Kidney epithelial cell (primary cell): Measurements from ENCODE around the gene NHLRC3. TPM values are rescaled to one million over a fixed set of nuclear protein-coding genes. Genes with fewer than 3 reads are reported as not detected.

Source experiments
- DNase-seq: peaks from one replicate; pipeline ENCODE4 v3.0.0-alpha.2; 2010; ENCODE audit warnings: low read depth
- H3K27me3 ChIP-seq: 2 replicates; pipeline ENCODE4 v1.6.0; 2011; ENCODE audit warnings: low read length; ENCODE audit not compliant: control insufficient read depth, insufficient read depth
- H3K36me3 ChIP-seq: 2 replicates; pipeline ENCODE4 v1.5.1; 2011; ENCODE audit warnings: low read length; ENCODE audit not compliant: control insufficient read depth, insufficient read depth
- H3K4me3 ChIP-seq: 2 replicates; pipeline ENCODE4 v1.5.1; 2011; ENCODE audit warnings: low read depth, mild to moderate bottlenecking, control low read depth, low read length
- CTCF ChIP-seq: IDR thresholded peaks from 2 replicates; pipeline ENCODE4 v1.5.1; 2011; ENCODE audit warnings: mild to moderate bottlenecking, moderate library complexity, low read length, control low read depth, inconsistent platforms; ENCODE audit not compliant: insufficient read depth, poor library complexity, severe bottlenecking
- total RNA-seq: library from RNA; depleted of rRNA; stranded (reverse); fragments of >200 nt; gene quantifications from 2 replicates; pipeline ENCODE4 v1.2.3, GENCODE V29; 2015

NHLRC3 gene
- total RNA-seq, 1 donor from 2014 or later = 15.7 TPM

DNA sequence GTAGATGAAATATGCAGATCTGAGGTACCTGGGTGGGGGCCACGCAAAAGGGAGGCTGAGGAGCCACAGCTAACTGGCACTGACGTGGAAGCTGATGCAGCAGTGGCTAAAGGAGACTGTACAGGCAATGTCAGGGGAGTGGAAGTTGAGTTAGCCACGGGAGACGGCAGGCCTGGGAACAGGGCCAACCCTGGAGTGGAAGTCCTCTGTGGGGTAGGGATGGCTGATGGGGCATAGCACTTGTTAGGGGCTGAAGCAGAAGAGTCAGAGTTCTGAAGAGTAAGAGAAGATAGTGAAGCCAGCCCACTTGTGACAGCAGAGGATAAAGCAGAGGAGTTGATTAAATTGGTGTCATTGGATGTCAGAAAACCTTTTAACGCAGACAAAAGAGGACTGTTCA, 24.8 kb upstream of the NHLRC3 start:
- Histone ChIP-seq H3K27me3 (no peaks in the 10 kb centered on the region), H3K4me3 (no peak overlapping the region), H3K36me3 (peaks cover 2% of the 10 kb centered on the region)
- TF ChIP-seq CTCF = no peak
- no peak for DNase-seq

GRCh38 chr13:39016087-39016486, 22.2 kb upstream of the NHLRC3 start:
- DNase-seq = no peak

GRCh38 chr13:39016787-39017186, 21.5 kb upstream of the NHLRC3 start:
- peak; percentile 54 for TF ChIP-seq CTCF
- Histone ChIP-seq H3K4me3 (no peak overlapping the region), H3K27me3 (no peaks in the 10 kb centered on the region), H3K36me3 (peaks cover 2% of the 10 kb centered on the region)
- no peak for DNase-seq

More at GRCh38 chr13:39016087-39016486, 22.2 kb upstream of the NHLRC3 start:
- Histone ChIP-seq H3K4me3 (no peak overlapping the region), H3K27me3 (no peaks in the 10 kb centered on the region), H3K36me3 (peaks cover 2% of the 10 kb centered on the region)
- TF ChIP-seq CTCF = no peak

- H3K36me3 ChIP-seq = no peaks in the 10 kb centered on the region
These were observed 17.3 kb upstream of the NHLRC3 start for GRCh38 chr13:39020853-39021462.

GRCh38 chr13:39023316-39023715, 14.9 kb upstream of the NHLRC3 start:
- DNase-seq = no peak
- H3K36me3 ChIP-seq = no peaks in the 10 kb centered on the region
- TF ChIP-seq CTCF = no peak
- no peak overlapping the region for H3K4me3 ChIP-seq
- no peaks in the 10 kb centered on the region for H3K27me3 ChIP-seq

More at GRCh38 chr13:39020853-39021462, 17.3 kb upstream of the NHLRC3 start:
- no peak for TF ChIP-seq CTCF
- DNase-seq = no peak
- Histone ChIP-seq H3K27me3 (no peaks in the 10 kb centered on the region), H3K4me3 (no peak overlapping the region)

DNA sequence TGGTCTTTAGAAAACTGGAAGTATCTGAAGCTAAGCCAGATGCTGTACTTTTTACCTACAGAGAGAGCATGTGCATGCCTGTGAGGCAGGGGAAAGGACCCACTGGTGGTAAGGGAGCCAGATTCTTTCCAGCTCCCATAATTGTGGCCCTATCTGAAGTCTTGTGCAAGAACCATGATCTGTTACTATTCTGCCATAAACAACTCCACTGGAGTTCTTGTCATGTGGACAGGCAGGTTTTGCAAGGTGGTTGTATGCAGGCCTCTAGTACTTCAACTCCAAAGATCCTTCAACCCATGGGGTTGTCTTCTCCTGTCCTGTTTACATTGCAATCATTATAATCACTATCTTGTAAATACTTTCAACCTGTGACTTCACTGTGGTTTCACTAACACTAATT, 14.5 kb upstream of the NHLRC3 start:
- no peak for TF ChIP-seq CTCF
- no peak overlapping the region for H3K4me3 ChIP-seq
- no peaks in the 10 kb centered on the region for H3K27me3 ChIP-seq
- no peaks in the 10 kb centered on the region for H3K36me3 ChIP-seq
- no peak for DNase-seq
